ENCODE data around the gene ETF1.

- TF ChIP-seq CTCF (IDR thresholded peaks at IDR 0.05) = no peak
- no peak for TF ChIP-seq POLR2A (IDR thresholded peaks at IDR 0.05)
These were observed 6.8 kb downstream of the ETF1 start for GRCh38 chr5:138536215-138536614.
